NCI-H748 (cell line): ENCODE measurements around the gene FRMD8.

Experiments used
- DNase-seq: peaks from one replicate; lab custom pipeline; 2025; ENCODE audit not compliant: unreplicated experiment; lab: John Stamatoyannopoulos, UW

The FRMD8 gene

DNA sequence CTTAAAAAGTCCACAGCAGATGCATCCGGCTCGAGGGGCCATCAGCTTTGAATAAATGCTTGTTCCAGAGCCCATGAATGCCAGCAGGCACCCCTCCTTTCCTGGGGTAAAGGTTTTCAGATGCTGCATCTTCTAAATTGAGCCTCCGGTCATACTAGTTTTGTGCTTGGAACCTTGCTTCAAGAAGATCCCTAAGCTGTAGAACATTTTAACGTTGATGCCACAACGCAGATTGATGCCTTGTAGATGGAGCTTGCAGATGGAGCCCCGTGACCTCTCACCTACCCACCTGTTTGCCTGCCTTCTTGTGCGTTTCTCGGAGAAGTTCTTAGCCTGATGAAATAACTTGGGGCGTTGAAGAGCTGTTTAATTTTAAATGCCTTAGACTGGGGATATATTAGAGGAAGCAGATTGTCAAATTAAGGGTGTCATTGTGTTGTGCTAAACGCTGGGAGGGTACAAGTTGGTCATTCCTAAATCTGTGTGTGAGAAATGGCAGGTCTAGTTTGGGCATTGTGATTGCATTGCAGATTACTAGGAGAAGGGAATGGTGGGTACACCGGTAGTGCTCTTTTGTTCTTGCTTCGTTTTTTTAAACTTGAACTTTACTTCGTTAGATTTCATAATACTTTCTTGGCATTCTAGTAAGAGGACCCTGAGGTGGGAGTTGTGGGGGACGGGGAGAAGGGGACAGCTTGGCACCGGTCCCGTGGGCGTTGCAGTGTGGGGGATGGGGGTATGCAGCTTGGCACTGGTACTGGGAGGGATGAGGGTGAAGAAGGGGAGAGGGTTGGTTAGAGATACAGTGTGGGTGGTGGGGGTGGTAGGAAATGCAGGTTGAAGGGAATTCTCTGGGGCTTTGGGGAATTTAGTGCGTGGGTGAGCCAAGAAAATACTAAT lies 38.0 kb downstream of the FRMD8 start:
- no peak for DNase-seq

DNA sequence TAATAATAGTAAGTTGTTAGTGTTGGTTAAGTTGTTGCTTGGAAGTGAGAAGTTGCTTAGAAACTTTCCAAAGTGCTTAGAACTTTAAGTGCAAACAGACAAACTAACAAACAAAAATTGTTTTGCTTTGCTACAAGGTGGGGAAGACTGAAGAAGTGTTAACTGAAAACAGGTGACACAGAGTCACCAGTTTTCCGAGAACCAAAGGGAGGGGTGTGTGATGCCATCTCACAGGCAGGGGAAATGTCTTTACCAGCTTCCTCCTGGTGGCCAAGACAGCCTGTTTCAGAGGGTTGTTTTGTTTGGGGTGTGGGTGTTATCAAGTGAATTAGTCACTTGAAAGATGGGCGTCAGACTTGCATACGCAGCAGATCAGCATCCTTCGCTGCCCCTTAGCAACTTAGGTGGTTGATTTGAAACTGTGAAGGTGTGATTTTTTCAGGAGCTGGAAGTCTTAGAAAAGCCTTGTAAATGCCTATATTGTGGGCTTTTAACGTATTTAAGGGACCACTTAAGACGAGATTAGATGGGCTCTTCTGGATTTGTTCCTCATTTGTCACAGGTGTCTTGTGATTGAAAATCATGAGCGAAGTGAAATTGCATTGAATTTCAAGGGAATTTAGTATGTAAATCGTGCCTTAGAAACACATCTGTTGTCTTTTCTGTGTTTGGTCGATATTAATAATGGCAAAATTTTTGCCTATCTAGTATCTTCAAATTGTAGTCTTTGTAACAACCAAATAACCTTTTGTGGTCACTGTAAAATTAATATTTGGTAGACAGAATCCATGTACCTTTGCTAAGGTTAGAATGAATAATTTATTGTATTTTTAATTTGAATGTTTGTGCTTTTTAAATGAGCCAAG lies 38.9 kb downstream of the FRMD8 start:
- DNase-seq: no peak

DNA sequence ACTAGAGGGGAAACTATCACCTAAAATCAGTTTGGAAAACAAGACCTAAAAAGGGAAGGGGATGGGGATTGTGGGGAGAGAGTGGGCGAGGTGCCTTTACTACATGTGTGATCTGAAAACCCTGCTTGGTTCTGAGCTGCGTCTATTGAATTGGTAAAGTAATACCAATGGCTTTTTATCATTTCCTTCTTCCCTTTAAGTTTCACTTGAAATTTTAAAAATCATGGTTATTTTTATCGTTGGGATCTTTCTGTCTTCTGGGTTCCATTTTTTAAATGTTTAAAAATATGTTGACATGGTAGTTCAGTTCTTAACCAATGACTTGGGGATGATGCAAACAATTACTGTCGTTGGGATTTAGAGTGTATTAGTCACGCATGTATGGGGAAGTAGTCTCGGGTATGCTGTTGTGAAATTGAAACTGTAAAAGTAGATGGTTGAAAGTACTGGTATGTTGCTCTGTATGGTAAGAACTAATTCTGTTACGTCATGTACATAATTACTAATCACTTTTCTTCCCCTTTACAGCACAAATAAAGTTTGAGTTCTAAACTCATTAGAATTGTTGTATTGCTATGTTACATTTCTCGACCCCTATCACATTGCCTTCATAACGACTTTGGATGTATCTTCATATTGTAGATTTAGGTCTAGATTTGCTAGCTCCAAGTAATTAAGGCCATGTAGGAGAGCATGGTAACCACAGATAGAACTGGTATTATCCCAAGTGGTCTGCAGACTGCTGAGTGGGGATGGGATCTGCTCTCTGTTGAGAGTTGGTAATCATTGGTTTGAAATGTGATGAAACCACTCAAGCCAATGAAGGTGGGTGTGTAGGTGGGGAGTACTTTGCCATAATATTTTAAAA lies 39.8 kb downstream of the FRMD8 start:
- DNase-seq: no peak

DNA sequence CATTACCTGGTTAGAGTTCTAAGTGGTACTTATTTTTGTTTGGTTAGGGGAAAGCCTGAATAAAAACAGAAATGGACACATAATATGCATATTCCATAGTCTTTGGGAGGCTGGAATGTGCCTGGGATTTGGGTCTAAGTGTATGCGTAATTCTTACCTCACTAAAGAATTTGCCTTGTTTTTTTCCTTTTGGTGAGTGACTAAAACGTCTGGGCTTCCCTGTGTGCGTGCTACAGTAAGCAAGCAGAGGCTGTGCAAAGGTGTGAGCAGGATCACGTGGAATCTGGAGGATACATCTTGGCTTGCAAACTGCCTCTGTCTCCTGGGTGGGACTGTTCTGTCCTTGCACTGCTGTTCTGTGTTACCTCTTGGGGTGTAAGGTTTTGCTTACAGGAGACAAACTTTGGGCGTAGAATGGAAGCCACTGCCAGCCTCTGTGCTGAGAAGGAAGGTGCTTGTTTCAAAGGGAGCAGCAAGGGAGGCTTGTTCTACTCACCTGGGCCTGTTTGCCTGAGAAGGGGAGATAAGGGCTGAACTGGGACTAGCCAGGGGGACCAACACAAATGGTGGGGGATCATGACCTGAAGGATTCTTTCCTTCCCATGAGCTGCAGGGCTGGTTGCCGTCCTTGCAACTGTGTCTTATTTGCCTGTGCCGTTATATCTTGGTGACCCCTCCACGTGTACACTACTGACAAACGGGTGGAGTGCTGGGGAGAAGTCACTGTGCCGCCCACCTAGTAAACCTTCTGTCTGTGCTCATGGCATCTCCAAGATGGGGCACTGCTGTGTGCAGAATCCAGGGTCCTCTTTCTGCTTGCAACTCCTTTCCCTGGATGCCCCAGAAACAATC lies 40.6 kb downstream of the FRMD8 start:
- no peak for DNase-seq

DNA sequence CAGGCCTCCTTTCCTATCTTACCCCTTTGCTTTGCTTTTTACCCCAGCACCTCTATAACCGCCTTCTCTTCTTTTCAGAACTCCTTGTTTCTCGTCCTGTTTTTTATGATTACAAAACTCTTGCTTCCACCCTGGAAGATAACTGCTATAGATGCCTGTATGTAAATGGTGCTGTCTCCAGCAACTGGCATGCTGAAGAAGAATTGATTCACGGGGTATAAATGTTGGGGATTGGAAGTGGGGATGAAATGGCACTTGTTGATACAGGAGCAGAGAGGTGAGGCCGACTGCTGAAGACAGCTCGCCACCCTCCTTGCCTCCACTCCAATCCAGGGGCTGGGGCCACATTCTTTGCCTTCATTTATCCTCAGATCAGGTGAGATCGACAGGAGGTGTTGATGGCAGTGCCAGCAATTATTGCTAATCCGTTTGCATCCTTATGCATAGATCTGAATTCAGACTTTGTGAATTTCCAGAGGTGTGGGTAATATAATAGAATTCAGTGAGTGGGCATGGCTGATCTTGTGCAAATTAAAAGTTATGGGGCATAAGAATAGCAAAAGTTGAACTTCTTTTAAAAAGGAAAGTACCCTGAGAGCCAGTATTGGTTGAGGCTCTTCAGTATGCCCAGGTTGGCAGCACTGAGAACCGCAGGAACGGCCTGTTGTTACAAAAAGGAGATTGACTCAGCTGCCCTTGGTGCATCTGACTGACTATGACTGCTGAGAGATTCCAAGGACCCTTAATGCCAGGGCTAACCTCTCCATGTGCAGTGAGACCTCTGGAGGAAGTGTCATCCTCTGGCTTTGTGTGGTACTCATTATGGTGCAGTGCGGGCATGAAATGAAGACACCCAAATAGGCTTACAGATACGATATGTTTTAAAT lies 41.5 kb downstream of the FRMD8 start:
- no peak for DNase-seq

DNA sequence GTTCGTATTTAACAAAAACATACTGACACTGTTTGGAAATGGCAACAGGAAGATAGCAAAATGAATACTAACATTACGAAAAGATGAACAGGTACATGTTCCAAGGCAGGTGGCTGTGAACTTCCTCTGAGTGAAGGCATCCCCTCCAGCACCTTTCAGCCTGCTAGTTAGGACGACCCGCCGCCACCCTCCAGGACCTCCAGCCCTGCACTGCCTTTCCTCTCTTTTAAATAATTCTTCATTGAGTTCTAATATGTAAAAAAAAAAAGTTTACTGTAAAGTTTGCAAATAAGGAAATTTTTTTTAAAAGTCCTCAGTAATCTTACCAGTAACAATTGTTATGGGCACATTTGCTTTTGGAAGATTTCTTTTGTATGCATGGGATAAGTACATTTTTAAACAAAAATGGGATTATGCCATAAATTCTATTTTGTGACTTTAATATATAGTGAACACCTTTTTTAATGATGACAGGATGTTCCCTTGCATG lies 42.2 kb downstream of the FRMD8 start:
- no peak for DNase-seq

DNA sequence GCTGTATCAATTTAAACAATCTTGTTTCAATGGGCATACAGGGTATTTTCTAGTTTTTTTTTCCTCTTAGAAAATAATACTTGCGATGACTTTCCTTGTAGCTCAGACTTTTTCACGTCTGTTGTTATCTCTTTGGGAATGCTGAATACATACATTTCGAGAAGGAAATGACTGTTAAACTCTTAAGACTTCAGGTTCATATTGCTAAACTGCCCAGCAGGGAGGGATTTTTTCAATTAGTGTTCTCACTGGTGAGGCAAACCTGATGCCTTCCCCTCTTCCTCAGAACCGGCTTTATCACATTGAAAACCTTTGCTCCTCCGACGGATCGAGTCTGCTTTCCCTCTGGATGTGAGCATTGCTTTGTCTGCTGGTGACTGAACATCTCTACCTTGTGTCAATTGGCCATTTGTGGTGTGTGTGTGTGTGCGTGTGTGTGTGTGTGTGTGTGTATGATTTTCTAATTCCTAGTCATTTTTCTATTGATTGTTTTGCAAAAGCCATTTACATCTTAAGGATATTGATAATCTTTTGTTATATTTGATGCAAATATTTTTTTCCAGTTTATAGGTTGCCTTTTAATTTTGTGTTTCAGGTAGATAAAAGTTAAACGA lies 42.7 kb downstream of the FRMD8 start:
- no peak for DNase-seq

DNA sequence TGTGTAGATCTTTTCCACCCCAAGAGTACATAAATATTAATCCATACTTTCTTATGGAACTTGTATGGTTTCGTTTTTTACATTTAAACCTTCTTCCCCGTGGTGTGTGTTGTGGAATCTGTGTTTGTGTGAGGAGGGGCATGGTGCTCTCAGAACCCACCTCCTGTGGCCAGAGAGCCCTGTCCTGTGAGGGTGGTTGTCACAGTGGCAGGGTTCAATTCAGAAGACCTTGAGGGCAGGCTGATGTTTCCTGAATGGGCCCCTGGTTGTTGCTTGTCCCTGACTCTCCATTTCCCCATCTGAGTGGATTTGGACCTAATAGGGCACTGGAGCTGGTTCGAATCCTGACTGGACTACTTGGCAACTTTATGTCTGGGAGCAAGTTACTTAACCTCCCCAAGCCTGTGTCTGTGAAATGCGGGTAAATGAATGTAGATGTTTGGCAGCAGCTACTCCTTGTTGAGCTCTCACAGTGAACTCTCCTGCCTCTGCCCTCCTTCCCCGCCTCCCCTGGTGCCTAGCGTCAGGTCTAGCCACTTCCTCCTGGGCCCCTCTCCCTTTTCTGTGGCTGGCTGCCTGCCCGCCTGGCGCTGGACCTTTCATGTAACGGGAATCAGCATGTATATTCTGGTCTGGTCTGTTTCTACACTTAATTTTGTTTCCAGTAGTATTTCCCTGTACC lies 43.4 kb downstream of the FRMD8 start:
- DNase-seq: peak; percentile 16

DNA sequence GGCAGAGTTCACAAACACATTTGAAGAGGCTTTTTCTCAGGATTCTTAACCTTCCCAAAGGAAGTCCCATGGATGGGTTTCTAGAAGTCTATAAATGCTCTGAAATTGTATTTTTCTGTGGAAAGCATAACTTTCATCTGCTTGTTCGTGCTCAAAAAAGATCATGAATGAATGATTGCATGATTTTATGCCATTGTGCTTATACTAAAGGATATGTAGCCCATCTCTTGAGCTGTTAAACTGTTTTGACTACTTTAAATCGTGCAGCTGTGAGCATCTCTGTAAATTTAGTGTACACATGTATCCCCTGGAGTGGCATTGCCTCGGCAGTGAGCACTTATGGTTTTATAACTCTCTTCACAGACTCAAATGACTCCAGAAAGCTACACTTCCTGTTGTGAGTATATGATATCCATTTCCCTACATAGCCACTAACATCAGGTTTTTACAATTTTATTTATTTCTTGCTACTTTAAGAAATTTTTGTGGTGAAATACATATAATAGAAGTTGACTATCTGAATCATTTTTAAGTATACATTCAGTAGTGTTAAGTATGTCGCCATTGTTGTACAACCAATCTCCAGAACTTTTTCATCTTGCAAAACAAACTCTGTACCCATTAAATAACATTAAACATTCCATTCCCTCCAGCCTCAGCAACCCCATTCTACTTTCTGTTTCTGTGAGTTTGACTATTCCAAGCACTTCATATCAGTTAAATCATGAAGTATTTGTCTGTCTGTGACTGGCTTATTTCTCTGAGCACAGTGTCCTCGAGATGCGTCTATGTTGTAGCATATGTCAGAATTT lies 44.2 kb downstream of the FRMD8 start:
- no peak for DNase-seq

DNA sequence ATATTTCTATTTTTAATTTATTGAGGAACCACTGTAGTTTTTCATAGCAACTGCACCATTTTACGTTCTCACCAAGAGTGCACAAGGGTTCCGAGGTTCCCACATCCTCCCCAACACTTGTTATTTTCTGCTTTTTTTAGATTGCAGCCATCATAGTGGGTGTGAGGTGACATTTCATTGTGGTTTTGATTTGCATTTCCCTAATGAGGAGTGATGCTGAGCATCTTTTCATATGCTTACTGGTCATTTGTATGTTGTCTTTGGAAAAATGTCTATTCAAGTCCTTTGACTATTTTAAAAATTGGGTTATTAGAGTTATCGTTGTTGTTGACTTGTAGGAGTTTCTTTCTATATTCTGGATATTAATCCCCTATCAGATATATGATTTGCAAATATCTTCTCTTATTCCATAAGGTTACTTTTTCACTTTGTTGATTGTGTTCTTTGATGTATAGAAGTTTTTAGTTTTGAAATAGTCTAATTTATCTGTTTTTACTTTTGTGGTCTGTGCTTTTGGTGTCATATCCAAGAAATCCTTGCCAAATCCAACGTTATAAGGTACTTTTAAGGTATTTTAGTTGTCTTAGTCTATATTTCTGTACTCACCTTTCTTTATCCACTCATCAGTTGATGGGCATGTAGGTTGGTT lies 45.1 kb downstream of the FRMD8 start:
- no peak for DNase-seq

DNA sequence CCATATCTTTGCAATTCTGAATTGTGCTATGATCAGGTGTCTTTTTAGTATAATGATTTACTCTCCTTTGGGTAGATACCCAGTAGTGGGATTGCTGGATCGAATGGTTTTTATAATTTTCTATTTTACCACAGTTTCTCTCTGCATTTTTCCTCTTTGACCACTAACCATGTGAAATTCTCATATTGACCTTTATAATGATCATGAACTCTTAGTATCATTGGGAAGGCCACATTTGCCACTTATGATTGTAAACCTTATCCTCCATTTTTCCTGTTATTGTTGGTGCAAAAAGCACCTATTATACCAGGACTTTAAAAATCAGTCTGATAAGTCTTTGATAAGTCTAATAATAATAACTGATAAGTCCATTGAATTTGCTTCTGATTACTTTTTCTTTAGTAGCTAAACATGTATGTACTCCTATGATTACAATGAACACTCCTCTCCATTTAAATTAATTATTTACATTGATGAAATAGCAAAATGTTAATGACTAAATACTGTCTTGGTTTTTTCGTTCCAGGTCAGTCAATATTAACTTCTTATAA lies 45.7 kb downstream of the FRMD8 start:
- DNase-seq: no peak

DNA sequence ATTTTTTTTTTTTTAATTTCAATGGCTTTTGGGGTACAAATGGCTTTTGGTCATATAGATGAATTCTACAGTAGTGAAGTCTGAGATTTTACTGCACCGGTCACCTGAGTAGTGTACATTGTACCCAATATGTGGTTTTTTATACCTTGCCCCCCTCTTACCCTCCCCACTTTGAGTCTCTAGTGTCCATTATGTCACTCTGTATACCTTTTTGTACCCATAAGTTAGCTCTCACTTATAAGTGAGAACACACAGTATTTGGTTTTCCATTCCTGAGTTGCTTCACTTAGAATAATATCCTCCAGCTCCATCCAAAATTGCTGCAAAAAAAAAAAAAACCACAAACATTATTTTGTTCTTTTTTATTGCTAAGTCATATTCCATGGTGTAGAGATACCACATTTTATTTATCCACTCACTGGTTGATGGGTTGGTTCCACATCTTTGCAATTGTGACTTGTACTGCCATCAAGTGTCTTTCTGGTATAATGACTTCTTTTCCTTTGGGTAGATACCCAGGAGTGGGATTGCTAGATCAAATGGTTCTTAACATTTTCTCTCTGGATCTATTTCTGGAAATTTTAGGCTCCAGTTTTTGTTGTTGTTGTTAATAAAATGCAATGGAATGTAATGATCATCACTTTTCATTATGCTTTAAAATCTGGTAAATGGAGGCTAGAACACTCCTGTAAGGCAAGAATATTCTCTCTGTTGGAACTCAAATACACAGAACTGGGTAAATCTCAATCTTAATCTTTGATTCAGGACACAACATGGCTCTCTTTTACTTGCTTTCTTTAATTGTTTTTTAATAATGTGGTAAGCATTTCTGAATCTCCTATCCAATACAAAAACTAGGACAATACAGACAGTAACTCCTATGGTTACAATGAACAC lies 46.5 kb downstream of the FRMD8 start:
- DNase-seq: peak; percentile 28

DNA sequence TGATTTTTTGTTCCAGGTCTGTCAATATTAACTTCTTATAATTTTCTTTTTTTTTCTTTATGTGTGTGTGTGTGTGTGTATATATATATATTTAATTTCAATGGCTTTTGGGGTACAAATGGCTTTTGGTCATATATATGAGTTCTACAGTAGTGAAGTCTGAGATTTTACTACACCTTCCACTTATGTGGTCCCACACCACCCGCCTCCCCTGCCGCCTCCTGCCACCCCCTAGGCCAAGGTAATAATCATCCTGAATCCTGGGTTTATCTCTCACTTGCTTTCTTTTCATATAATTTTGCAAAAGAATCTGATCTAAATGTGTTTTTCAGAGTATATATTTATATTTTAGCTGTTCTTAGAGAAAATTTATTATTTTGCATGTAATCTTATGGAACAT lies 47.2 kb downstream of the FRMD8 start:
- no peak for DNase-seq

DNA sequence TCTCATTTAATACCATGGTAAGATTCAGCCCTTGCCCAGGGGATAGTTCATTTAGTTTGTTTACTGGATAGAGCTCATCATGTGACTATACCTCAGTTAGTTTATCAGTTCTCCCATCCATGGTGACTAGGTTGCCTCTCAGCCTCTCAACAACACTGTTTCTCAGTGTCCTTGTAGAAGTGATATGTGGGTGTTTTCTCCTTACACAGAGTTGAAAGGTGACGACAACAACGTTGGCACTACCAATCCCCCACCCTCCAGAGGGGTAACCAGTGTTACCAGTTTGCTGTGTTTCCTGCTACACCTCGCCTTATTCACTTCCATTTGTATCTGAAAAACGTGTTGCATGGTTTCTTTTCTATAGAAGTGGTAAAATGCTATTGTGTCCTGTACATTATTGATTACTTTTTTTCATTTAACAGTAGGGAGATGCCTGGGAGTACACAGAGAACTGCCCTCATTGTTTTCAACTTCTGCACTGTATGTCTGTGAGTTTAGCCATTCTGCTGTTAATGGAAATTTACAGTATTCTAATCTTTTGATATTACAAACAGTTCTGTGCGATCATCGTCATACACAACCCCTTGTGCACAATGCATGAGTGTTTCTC lies 47.7 kb downstream of the FRMD8 start:
- DNase-seq: no peak
